IMR-90 (cell line): ENCODE data around the gene FBXL7. TPM values are rescaled to one million over a fixed set of nuclear protein-coding genes. Genes with fewer than 3 reads are reported as not detected.
A peak's percentile ranks its signal among the peaks of the same experiment; 100 is the strongest.

Experiments used
- ATAC-seq: fragments of 200-7000 bp; cut with Tn5 transposase; 2 replicates; pipeline ENCODE4 v1.9.1; 2020; ENCODE audit warnings: low read depth, mild to moderate bottlenecking, moderate library complexity
- BruUV-seq: library from RNA; stranded (reverse); fragments of 400-500 nt; replicated peaks from 2 replicates; lab custom pipeline; 2021; lab: Mats Ljungman, UMichigan
- CTCF ChIA-PET: fragments of 300-600 bp; formaldehyde crosslinking; extraction: SDS; loops from one replicate; lab custom pipeline; 2021; ENCODE audit warnings: antibody characterized with exemption; lab: Yijun Ruan, JAX
- POLR2A ChIA-PET: fragments of 300-600 bp; sonication (Branson Sonifier 250); formaldehyde crosslinking; loops from one replicate; lab custom pipeline; 2022; ENCODE audit warnings: antibody characterized with exemption; ENCODE audit not compliant: unreplicated experiment; lab: Charles Lee
- DNase-seq: peaks from one replicate; pipeline ENCODE4 v3.0.0; 2013
- H2AFZ ChIP-seq: replicated peaks from 2 replicates; pipeline ENCODE3; 2013; ENCODE audit warnings: low read length, mild to moderate bottlenecking; ENCODE audit not compliant: poor library complexity
- H2AK5ac ChIP-seq: 2 replicates; pipeline ENCODE4 v1.6.1; 2013; ENCODE audit warnings: low read depth, low read length, inconsistent platforms
- H2AK9ac ChIP-seq: replicated peaks from 2 replicates; pipeline ENCODE3; 2013; ENCODE audit warnings: mild to moderate bottlenecking, low read depth, low read length, moderate library complexity; ENCODE audit not compliant: poor library complexity
- H2BK120ac ChIP-seq: 2 replicates; pipeline ENCODE4 v1.6.1; 2013; ENCODE audit warnings: low read depth, low read length, inconsistent platforms
- H2BK15ac ChIP-seq: 3 replicates; pipeline ENCODE4 v1.6.1; 2013; ENCODE audit warnings: low read depth, low read length, inconsistent platforms
- H2BK20ac ChIP-seq: 2 replicates; pipeline ENCODE4 v1.6.1; 2013; ENCODE audit warnings: low read depth, mild to moderate bottlenecking, inconsistent platforms, low read length, moderate library complexity
- H2BK5ac ChIP-seq: 2 replicates; pipeline ENCODE4 v1.6.1; 2013; ENCODE audit warnings: mild to moderate bottlenecking, low read depth, low read length, inconsistent platforms; ENCODE audit not compliant: poor library complexity, severe bottlenecking
- H3K14ac ChIP-seq: replicated peaks from 2 replicates; pipeline ENCODE4 v1.6.1; 2013; ENCODE audit warnings: low read depth, low read length, inconsistent platforms
- H3K18ac ChIP-seq: 2 replicates; pipeline ENCODE4 v1.6.1; 2013; ENCODE audit warnings: low read depth, low read length, control low read depth
- H3K23ac ChIP-seq: 2 replicates; pipeline ENCODE4 v1.6.1; 2013; ENCODE audit warnings: low read depth, low read length, inconsistent platforms
- H3K27ac ChIP-seq: 2 replicates; pipeline ENCODE4 v1.5.1; 2013; ENCODE audit warnings: mild to moderate bottlenecking, control low read depth, low read length; ENCODE audit not compliant: insufficient read depth
- H3K27me3 ChIP-seq: 2 replicates; pipeline ENCODE4 v1.6.1; 2013; ENCODE audit warnings: low read length; ENCODE audit not compliant: control insufficient read depth, insufficient read depth
- H3K36me3 ChIP-seq: 2 replicates; pipeline ENCODE4 v1.6.1; 2013; ENCODE audit warnings: low read length, mixed read lengths; ENCODE audit not compliant: control insufficient read depth, insufficient read depth
- H3K4ac ChIP-seq: 2 replicates; pipeline ENCODE4 v1.6.1; 2013; ENCODE audit warnings: low read depth, low read length, inconsistent platforms
- H3K4me1 ChIP-seq: 2 replicates; pipeline ENCODE4 v1.6.1; 2013; ENCODE audit warnings: low read length, mixed read lengths; ENCODE audit not compliant: control insufficient read depth, insufficient read depth
- H3K4me2 ChIP-seq: 2 replicates; pipeline ENCODE4 v1.6.1; 2013; ENCODE audit warnings: low read depth, mild to moderate bottlenecking, control low read depth, low read length, moderate library complexity
- H3K4me3 ChIP-seq: 2 replicates; pipeline ENCODE4 v1.5.1; 2013; ENCODE audit warnings: low read depth, mild to moderate bottlenecking, control low read depth, low read length, moderate library complexity; ENCODE audit not compliant: insufficient read depth
- H3K56ac ChIP-seq: 2 replicates; pipeline ENCODE4 v1.6.1; 2013; ENCODE audit warnings: low read length, inconsistent platforms; ENCODE audit not compliant: insufficient read depth; ENCODE audit errors: extremely low read depth
- H3K79me1 ChIP-seq, 2 experiments: 2 replicates each; pipeline ENCODE4 v1.6.1; 2013; ENCODE audit warnings: low read length in 2 of 2, inconsistent platforms in 1 of 2, low read depth in 1 of 2
- H3K9ac ChIP-seq: 2 replicates; pipeline ENCODE4 v1.6.1; 2013; ENCODE audit warnings: low read depth, low read length, control low read depth
- H3K9me1 ChIP-seq: 2 replicates; pipeline ENCODE4 v1.6.1; 2013; ENCODE audit warnings: low read length, inconsistent platforms; ENCODE audit not compliant: insufficient read depth
- H3K9me3 ChIP-seq: 2 replicates; pipeline ENCODE4 v1.6.1; 2013; ENCODE audit warnings: low read length; ENCODE audit not compliant: control insufficient read depth, insufficient read depth
- H4K20me1 ChIP-seq: 2 replicates; pipeline ENCODE4 v1.6.1; 2013; ENCODE audit warnings: low read length, inconsistent platforms; ENCODE audit not compliant: insufficient read depth
- H4K5ac ChIP-seq: 2 replicates; pipeline ENCODE4 v1.6.1; 2013; ENCODE audit warnings: mild to moderate bottlenecking, low read depth, low read length, control low read depth
- H4K8ac ChIP-seq, 2 experiments: 2 replicates each; pipeline ENCODE4 v1.6.1; 2013; ENCODE audit warnings: low read depth in 2 of 2, low read length in 2 of 2, control low read depth in 1 of 2, inconsistent platforms in 1 of 2
- H4K91ac ChIP-seq: 2 replicates; pipeline ENCODE4 v1.6.1; 2013; ENCODE audit warnings: low read depth, low read length, inconsistent platforms; ENCODE audit not compliant: insufficient read depth
- BHLHE40 ChIP-seq: fragments of 150-350 bp; IDR thresholded peaks from 2 replicates; pipeline ENCODE4 v1.6.1; 2016; ENCODE audit warnings: mild to moderate bottlenecking, low read depth, low read length
- CEBPB ChIP-seq: IDR thresholded peaks from 2 replicates; pipeline ENCODE4 v1.6.1; 2012; ENCODE audit warnings: low read depth, low read length, improper control_type of control experiment
- CHD1 ChIP-seq: IDR thresholded peaks from 2 replicates; pipeline ENCODE4 v1.6.1; 2012; ENCODE audit warnings: low read depth, low read length, improper control_type of control experiment
- FOS ChIP-seq: fragments of 150-350 bp; IDR thresholded peaks from 2 replicates; pipeline ENCODE4 v1.6.1; 2016; ENCODE audit warnings: low read depth, low read length
- MAFK ChIP-seq: IDR thresholded peaks from 2 replicates; pipeline ENCODE4 v1.6.1; 2012; ENCODE audit warnings: low read depth, low read length, improper control_type of control experiment
- MAZ ChIP-seq: IDR thresholded peaks from 2 replicates; pipeline ENCODE4 v1.6.1; 2012; ENCODE audit warnings: low read depth, mild to moderate bottlenecking, low read length, improper control_type of control experiment, moderate library complexity, borderline replicate concordance
- NFE2L2 ChIP-seq: fragments of 150-350 bp; IDR thresholded peaks from 2 replicates; pipeline ENCODE4 v1.6.1; 2016; ENCODE audit warnings: low read depth, mild to moderate bottlenecking, low read length
- POLR2A ChIP-seq: IDR thresholded peaks from 2 replicates; pipeline ENCODE4 v1.6.1; 2012; ENCODE audit warnings: mild to moderate bottlenecking, low read depth, low read length
- RAD21 ChIP-seq: IDR thresholded peaks from 2 replicates; pipeline ENCODE4 v1.6.1; 2012; ENCODE audit warnings: low read length, improper control_type of control experiment
- RCOR1 ChIP-seq: IDR thresholded peaks from 2 replicates; pipeline ENCODE4 v1.6.1; 2012; ENCODE audit warnings: mild to moderate bottlenecking, low read length, improper control_type of control experiment; ENCODE audit not compliant: insufficient replicate concordance
- RFX5 ChIP-seq: IDR thresholded peaks from 2 replicates; pipeline ENCODE4 v1.8.0; 2012; ENCODE audit warnings: low read depth, mild to moderate bottlenecking, low read length, moderate library complexity
- SMC3 ChIP-seq: fragments of 150-350 bp; IDR thresholded peaks from 2 replicates; pipeline ENCODE4 v1.6.1; 2016; ENCODE audit warnings: low read depth, mild to moderate bottlenecking, antibody characterized with exemption, low read length, moderate library complexity
- WGBS, 2 experiments: methylation state at CpG; one replicate each; pipeline versions ENCODE4 v1.1.5 to v1.1.7; 2013; ENCODE audit warnings: missing lambda C conversion rate in 2 of 2; ENCODE audit not compliant: insufficient read length in 1 of 2; ENCODE audit errors: extremely low coverage in 2 of 2; 5-methylcytosine and 5-hydroxymethylcytosine counted together
- dilution Hi-C: fragments of 300-500 bp; cut with HindIII; formaldehyde crosslinking; loops from one replicate; pipeline ENCODE4 v1.14.3; 2018; ENCODE audit warnings: low sequenced_read_pairs; ENCODE audit not compliant: unreplicated experiment
- in situ Hi-C: fragments of 300-500 bp; cut with MboI; formaldehyde crosslinking; loops from 3 replicates; pipeline ENCODE4 v1.14.3; 2019; ENCODE audit warnings: low sequenced_read_pairs, inconsistent platforms, mixed read lengths
- intact Hi-C: fragments of 100-400 bp; cut with micrococcal nuclease; formaldehyde crosslinking; loops from 2 replicates; pipeline ENCODE4 v1.10.0; 2022
- polyA plus RNA-seq, 3 experiments: library from polyadenylated mRNA; depleted of rRNA; stranded (reverse); fragments of >200 nt; gene quantifications; 2 replicates each; pipeline ENCODE4 v1.2.3, GENCODE V29; 2012; ENCODE audit warnings: low replicate concordance in 1 of 3
- total RNA-seq: library from RNA; depleted of rRNA; stranded (reverse); fragments of >200 nt; gene quantifications from 2 replicates; pipeline ENCODE4 v1.2.3, GENCODE V29; 2012
- TF ChIP-seq, protein P1 (sequence below): conservative IDR thresholded peaks from 2 replicates; pipeline ENCODE4 v1.5.1; 2012; ENCODE audit warnings: mild to moderate bottlenecking, low read depth, low read length, improper control_type of control experiment

Gene FBXL7
- total and polyA plus RNA-seq, 2 of the 4 experiments (the other 2 are of a cell fraction) = 4.1 to 10.2 TPM

DNA sequence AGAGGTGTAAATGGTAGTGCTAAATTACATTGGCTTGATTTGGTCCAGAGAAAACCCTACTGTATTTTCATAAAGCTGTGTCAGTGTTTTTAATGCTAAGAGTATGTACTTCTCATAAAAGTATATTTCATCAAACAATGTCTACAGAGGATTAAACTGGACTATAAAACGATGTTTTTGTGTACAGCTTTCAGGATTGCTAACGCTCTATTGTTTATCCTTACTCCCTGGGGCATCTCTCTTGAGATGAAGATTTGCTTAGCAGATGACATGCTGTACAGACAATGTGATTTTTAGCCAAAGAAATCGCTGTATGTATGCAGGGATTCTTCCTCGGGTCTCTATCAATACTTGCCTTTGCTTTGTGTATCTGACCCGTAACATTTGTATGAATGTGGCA lies 216.0 kb downstream of the FBXL7 start:
- Histone ChIP-seq H3K4me1 (peaks cover 4% of the 10 kb centered on the region), H3K9ac (no peak overlapping the region), H2BK20ac (no peak overlapping the region), H3K14ac (no peak overlapping the region), H2AK9ac (no peak overlapping the region), H2AK5ac (no peak overlapping the region), H3K4me3 (no peak overlapping the region), H3K36me3 (no peaks in the 10 kb centered on the region), H4K20me1 (no peaks in the 10 kb centered on the region; the same call in 1 of the 2 replicates), H2AFZ (no peak overlapping the region), H3K27ac (no peak overlapping the region), H3K4me2 (no peak overlapping the region), H3K27me3 (no peaks in the 10 kb centered on the region), H4K8ac (no peak overlapping the region), H2BK5ac (no peak overlapping the region), H2BK15ac (no peak overlapping the region), H3K18ac (no peak overlapping the region), H4K91ac (no peak overlapping the region), H3K23ac (no peak overlapping the region), H3K9me1 (no peaks in the 10 kb centered on the region), H3K79me1 (peaks cover 8 to 28% of the 10 kb centered on the region in 2 experiments; a peak in 3 of 4 replicates), H3K9me3 (no peaks in the 10 kb centered on the region), H3K56ac (no peak overlapping the region), H3K4ac (no peak overlapping the region), H4K5ac (no peak overlapping the region), H2BK120ac (no peak overlapping the region)
- in situ Hi-C loops (no loop called here), intact Hi-C loops (no loop called here), dilution Hi-C loops (no loop called here)
- no TSS peak for BruUV-seq
- CTCF ChIA-PET = no interaction called here
- no peak for DNase-seq
- POLR2A ChIA-PET = no interaction called here
- ATAC-seq = peak; percentile 42
- TF ChIP-seq NFE2L2 (no peak), CHD1 (no peak), BHLHE40 (no peak), POLR2A (no peak), RFX5 (no peak), CEBPB (no peak), MAFK (no peak), FOS (no peak), MAZ (no peak), RAD21 (no peak), RCOR1 (no peak), SMC3 (no peak)
- TF ChIP-seq, protein P1, sequence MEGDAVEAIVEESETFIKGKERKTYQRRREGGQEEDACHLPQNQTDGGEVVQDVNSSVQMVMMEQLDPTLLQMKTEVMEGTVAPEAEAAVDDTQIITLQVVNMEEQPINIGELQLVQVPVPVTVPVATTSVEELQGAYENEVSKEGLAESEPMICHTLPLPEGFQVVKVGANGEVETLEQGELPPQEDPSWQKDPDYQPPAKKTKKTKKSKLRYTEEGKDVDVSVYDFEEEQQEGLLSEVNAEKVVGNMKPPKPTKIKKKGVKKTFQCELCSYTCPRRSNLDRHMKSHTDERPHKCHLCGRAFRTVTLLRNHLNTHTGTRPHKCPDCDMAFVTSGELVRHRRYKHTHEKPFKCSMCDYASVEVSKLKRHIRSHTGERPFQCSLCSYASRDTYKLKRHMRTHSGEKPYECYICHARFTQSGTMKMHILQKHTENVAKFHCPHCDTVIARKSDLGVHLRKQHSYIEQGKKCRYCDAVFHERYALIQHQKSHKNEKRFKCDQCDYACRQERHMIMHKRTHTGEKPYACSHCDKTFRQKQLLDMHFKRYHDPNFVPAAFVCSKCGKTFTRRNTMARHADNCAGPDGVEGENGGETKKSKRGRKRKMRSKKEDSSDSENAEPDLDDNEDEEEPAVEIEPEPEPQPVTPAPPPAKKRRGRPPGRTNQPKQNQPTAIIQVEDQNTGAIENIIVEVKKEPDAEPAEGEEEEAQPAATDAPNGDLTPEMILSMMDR = no peak
- WGBS, 2 experiments = no CpG with 5 or more reads among the region's 5 CpGs
